MM.1S (cell line): ENCODE results near the gene RASSF3.

Experiments used
- CTCF ChIP-seq: fragments of 300-600 bp; sonication (generic); IDR thresholded peaks from 2 replicates; pipeline ENCODE4 v1.5.1; 2016; ENCODE audit warnings: antibody characterized with exemption, low read length, mixed read lengths
- EZH2 ChIP-seq: fragments of 300-600 bp; sonication (generic); optimal IDR thresholded peaks from 2 replicates; pipeline ENCODE3; 2017; ENCODE audit warnings: low read depth, mild to moderate bottlenecking, antibody characterized with exemption, low read length, mixed read lengths

GRCh38 chr12:64610079-64610659 is at the start of gene RASSF3:
- TF ChIP-seq CTCF (no peak), EZH2 (no peak)
